NB4 (cell line): Measurements from ENCODE around the gene NLRP4.

Experiments used
- POLR2A ChIP-seq: IDR thresholded peaks from 2 replicates; pipeline ENCODE4 v1.6.1; 2011; ENCODE audit warnings: mild to moderate bottlenecking; ENCODE audit not compliant: insufficient read length; ENCODE audit errors: extremely low read depth
- TF ChIP-seq, protein P1 (sequence below): IDR thresholded peaks from one replicate; pipeline ENCODE4 v1.5.1; 2012; ENCODE audit warnings: low read depth, low read length
- TF ChIP-seq, protein P2 (sequence below): IDR thresholded peaks from 2 replicates; pipeline ENCODE4 v1.6.1; 2011; ENCODE audit warnings: low read depth, low read length

DNA sequence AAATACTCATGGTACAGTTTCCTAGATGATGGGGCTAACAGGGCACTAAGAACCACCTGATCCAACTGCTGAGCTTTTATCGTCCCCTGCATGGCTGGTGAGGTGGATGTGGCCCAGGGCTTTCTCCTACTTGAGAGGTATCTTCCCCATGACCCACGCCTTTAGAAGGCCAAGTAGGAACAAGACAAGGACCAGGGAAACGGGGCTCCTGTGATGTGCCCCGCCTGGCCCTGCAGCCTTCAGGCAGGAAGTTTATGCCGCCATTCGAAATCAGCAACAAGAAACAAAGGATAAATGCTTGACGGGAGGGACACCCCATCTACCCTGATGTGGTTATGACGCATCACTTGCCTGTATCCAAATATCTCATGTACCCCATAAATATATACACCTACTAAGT is 91.7 kb downstream of the NLRP4 start:
- TF ChIP-seq, protein P1, sequence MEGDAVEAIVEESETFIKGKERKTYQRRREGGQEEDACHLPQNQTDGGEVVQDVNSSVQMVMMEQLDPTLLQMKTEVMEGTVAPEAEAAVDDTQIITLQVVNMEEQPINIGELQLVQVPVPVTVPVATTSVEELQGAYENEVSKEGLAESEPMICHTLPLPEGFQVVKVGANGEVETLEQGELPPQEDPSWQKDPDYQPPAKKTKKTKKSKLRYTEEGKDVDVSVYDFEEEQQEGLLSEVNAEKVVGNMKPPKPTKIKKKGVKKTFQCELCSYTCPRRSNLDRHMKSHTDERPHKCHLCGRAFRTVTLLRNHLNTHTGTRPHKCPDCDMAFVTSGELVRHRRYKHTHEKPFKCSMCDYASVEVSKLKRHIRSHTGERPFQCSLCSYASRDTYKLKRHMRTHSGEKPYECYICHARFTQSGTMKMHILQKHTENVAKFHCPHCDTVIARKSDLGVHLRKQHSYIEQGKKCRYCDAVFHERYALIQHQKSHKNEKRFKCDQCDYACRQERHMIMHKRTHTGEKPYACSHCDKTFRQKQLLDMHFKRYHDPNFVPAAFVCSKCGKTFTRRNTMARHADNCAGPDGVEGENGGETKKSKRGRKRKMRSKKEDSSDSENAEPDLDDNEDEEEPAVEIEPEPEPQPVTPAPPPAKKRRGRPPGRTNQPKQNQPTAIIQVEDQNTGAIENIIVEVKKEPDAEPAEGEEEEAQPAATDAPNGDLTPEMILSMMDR: no peak
- TF ChIP-seq POLR2A: no peak
- TF ChIP-seq, protein P2, sequence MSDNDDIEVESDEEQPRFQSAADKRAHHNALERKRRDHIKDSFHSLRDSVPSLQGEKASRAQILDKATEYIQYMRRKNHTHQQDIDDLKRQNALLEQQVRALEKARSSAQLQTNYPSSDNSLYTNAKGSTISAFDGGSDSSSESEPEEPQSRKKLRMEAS: no peak
